Endometrial microvascular endothelial cells (primary cell): ENCODE data around the gene ERO1B. TPM values are rescaled to one million over a fixed set of nuclear protein-coding genes. Genes with fewer than 3 reads are reported as not detected.

Source experiments
- in situ Hi-C: cut with HindIII; loops from 2 replicates; pipeline ENCODE4 v1.10.0; 2017; ENCODE audit warnings: low sequenced_read_pairs, low pct_unique_long_range_greater_than_20kb; ENCODE audit errors: inconsistent ontology term
- total RNA-seq: library from RNA; depleted of rRNA; stranded (reverse); fragments of >200 nt; gene quantifications from one replicate; pipeline ENCODE4 v1.2.3, GENCODE V29; 2015; ENCODE audit errors: inconsistent ontology term

The ERO1B gene
- total RNA-seq, 1 donor from 2014 or later: 0.65 TPM

DNA sequence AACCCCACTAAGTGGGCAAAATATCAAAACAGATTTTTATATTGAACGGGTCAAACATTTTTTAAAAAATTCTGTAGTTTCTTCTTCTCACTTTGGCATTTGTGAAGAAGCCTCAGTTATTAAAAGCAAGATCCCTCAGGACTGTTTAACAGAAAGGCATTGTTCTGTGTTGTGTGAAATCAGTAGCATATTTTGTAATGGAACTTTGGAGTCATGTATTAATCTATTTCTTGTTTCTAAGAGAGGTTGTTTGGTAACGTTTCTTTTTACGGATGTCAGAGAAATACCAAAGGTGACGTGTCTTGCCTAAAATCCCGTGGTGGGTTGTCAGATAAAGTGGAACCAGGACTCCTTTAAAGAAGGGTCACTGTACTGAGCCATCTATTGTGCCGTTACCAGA is 115.7 kb downstream of the ERO1B start:
- in situ Hi-C loops: no loop called here

Other genes with a start within 250 kb of the ERO1B start
- 31.2 TPM for gene NID1, start 216.9 kb downstream of the ERO1B start, total RNA-seq
- 3.2 TPM for gene GPR137B, start 139.4 kb downstream of the ERO1B start, total RNA-seq
- not detected for gene EDARADD, start 112.3 kb upstream of the ERO1B start, total RNA-seq
- 70.7 TPM for gene LGALS8, start 242.0 kb upstream of the ERO1B start, total RNA-seq